ENCODE results near the gene ETV1. TPM values are rescaled to one million over a fixed set of nuclear protein-coding genes. Genes with fewer than 3 reads are reported as not detected.

The ETV1 gene
- total and polyA plus RNA-seq, 9 donors, result 0.60 to 6.3 (median 2.3) TPM

- Histone ChIP-seq H3K36me3 (no peaks in the 10 kb centered on the region), H3K4me3 (no peak overlapping the region), H3K9me3 (no peaks in the 10 kb centered on the region), H3K27me3 (no peaks in the 10 kb centered on the region), H3K4me1 (ENCODE audit: insufficient read depth) (no peaks in the 10 kb centered on the region), H3K27ac (no peak overlapping the region)
- no peak for DNase-seq
- intact Hi-C loops (cut with DNase I), result no loop called here
- TF ChIP-seq POLR2A (IDR thresholded peaks at IDR 0.05) (no peak), EP300 (IDR thresholded peaks at IDR 0.05) (no peak), CTCF (IDR thresholded peaks at IDR 0.05) (no peak)
- WGBS, 3 donors, result 2 to 33% (median 21%) methylated on average over 1 of the region's 1 CpG
Observed at GRCh38 chr7:13946181-13946580, 43.3 kb downstream of the ETV1 start.

GRCh38 chr7:13945670-13946069 lies 43.8 kb downstream of the ETV1 start:
- WGBS, 3 donors, result 36 to 42% (median 37%) methylated on average over 7 of the region's 7 CpGs
- DNase-seq, result no peak
- intact Hi-C loops (cut with DNase I), result no loop called here
- Histone ChIP-seq H3K9me3 (no peaks in the 10 kb centered on the region), H3K4me3 (no peak overlapping the region), H3K36me3 (no peaks in the 10 kb centered on the region), H3K27me3 (no peaks in the 10 kb centered on the region), H3K4me1 (ENCODE audit: insufficient read depth) (no peaks in the 10 kb centered on the region), H3K27ac (no peak overlapping the region)
- TF ChIP-seq CTCF (IDR thresholded peaks at IDR 0.05) (no peak), EP300 (IDR thresholded peaks at IDR 0.05) (no peak), POLR2A (IDR thresholded peaks at IDR 0.05) (no peak)

- TF ChIP-seq EP300 (IDR thresholded peaks at IDR 0.05) (no peak), POLR2A (IDR thresholded peaks at IDR 0.05) (no peak), CTCF (IDR thresholded peaks at IDR 0.05) (no peak)
- Histone ChIP-seq H3K9me3 (no peaks in the 10 kb centered on the region), H3K36me3 (no peaks in the 10 kb centered on the region), H3K27ac (no peak overlapping the region), H3K27me3 (no peaks in the 10 kb centered on the region), H3K4me1 (ENCODE audit: insufficient read depth) (no peaks in the 10 kb centered on the region), H3K4me3 (no peak overlapping the region)
- DNase-seq, result no peak
- WGBS, 3 donors, result 36 to 49% (median 41%) methylated on average over 5 of the region's 5 CpGs
- intact Hi-C loops (cut with DNase I), result no loop called here
Observed at GRCh38 chr7:13933536-13933935, 55.9 kb downstream of the ETV1 start.

GRCh38 chr7:13933091-13933490 lies 56.4 kb downstream of the ETV1 start:
- Histone ChIP-seq H3K27ac (no peak overlapping the region), H3K9me3 (no peaks in the 10 kb centered on the region), H3K4me1 (ENCODE audit: insufficient read depth) (no peaks in the 10 kb centered on the region), H3K27me3 (no peaks in the 10 kb centered on the region), H3K36me3 (no peaks in the 10 kb centered on the region), H3K4me3 (no peak overlapping the region)
- WGBS, 3 donors, result 23 to 31% (median 27%) methylated on average over 3 of the region's 3 CpGs
- DNase-seq, result no peak
- TF ChIP-seq POLR2A (IDR thresholded peaks at IDR 0.05), result no peak
- TF ChIP-seq EP300 (IDR thresholded peaks at IDR 0.05), result no peak
- TF ChIP-seq CTCF (IDR thresholded peaks at IDR 0.05), result no peak
- intact Hi-C loops (cut with DNase I), result no loop called here

- no peaks in the 10 kb centered on the region for H3K4me1 ChIP-seq (ENCODE audit: insufficient read depth)
- intact Hi-C loops (cut with DNase I), result no loop called here
- no peak for DNase-seq
- H3K4me3 ChIP-seq, result no peak overlapping the region
- 96 to 99% (median 98%) methylated on average over 2 of the region's 2 CpGs for WGBS, 3 donors
- no peaks in the 10 kb centered on the region for H3K27me3 ChIP-seq
- no peak overlapping the region for H3K27ac ChIP-seq
- no peaks in the 10 kb centered on the region for H3K9me3 ChIP-seq
- TF ChIP-seq POLR2A (IDR thresholded peaks at IDR 0.05) (no peak), EP300 (IDR thresholded peaks at IDR 0.05) (no peak), CTCF (IDR thresholded peaks at IDR 0.05) (no peak)
- no peaks in the 10 kb centered on the region for H3K36me3 ChIP-seq
Observed at GRCh38 chr7:13932131-13932530, 57.3 kb downstream of the ETV1 start.
